Progenitor cell of endocrine pancreas (in vitro differentiated cells): ENCODE measurements around the gene ZNF157. TPM values are rescaled to one million over a fixed set of nuclear protein-coding genes. Genes with fewer than 3 reads are reported as not detected.

Source experiments
- DNase-seq: peaks from one replicate; pipeline ENCODE4 v3.0.0; 2021; ENCODE audit warnings: low spot score; ENCODE audit not compliant: unreplicated experiment
- H3K27ac Mint-ChIP-seq: 2 replicates; pipeline ENCODE4 v1.8.0; 2021; ENCODE audit warnings: mild to moderate bottlenecking, moderate library complexity, mixed read lengths
- H3K27me3 Mint-ChIP-seq: 2 replicates; pipeline ENCODE4 v1.8.0; 2021; ENCODE audit warnings: mixed read lengths
- H3K36me3 Mint-ChIP-seq: 2 replicates; pipeline ENCODE4 v1.8.0; 2022; ENCODE audit warnings: mixed read lengths; ENCODE audit not compliant: insufficient read depth
- H3K4me1 Mint-ChIP-seq: 2 replicates; pipeline ENCODE4 v1.8.0; 2021; ENCODE audit warnings: low read depth, mixed read lengths
- H3K4me3 Mint-ChIP-seq: 2 replicates; pipeline ENCODE4 v1.8.0; 2021; ENCODE audit warnings: low read depth, mild to moderate bottlenecking, moderate library complexity, mixed read lengths
- H3K9me3 Mint-ChIP-seq: 2 replicates; pipeline ENCODE4 v1.8.0; 2021; ENCODE audit warnings: low read depth, mixed read lengths
- total RNA-seq: library from RNA; stranded (reverse); gene quantifications from 2 replicates; pipeline ENCODE4 v1.2.1, GENCODE V29; 2021
- TF ChIP-seq, protein P1 (sequence below): fragments of 200-600 bp; sonication (generic); IDR thresholded peaks from one replicate; pipeline ENCODE4 v1.5.0; 2021; ENCODE audit warnings: antibody characterized with exemption, mild to moderate bottlenecking; ENCODE audit not compliant: unreplicated experiment

Gene ZNF157
- total RNA-seq, 1 donor from 2014 or later, result 2.0 TPM

DNA sequence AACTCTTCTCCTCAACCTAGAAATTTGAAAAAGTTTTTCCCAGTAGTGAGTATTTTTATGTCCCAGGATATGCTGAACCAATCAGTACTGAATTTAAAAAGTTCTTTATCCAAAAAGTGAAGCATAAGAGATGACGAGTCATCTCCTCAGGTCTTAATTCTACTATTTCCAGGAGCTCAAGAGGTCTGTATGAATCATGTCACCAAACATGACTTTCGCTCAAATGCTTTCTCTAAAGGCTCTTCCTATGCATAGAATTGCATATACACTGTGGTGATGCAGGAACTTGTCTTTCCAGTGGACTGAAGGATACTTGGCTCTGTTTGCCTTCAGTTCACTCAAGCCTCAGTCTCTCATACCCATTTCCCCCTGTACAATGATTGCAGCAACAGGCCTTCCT lies 76.6 kb downstream of the ZNF157 start:
- peaks cover 66% of the 10 kb centered on the region for H3K9me3 Mint-ChIP-seq
- no peaks in the 10 kb centered on the region for H3K27me3 Mint-ChIP-seq
- TF ChIP-seq, protein P1, sequence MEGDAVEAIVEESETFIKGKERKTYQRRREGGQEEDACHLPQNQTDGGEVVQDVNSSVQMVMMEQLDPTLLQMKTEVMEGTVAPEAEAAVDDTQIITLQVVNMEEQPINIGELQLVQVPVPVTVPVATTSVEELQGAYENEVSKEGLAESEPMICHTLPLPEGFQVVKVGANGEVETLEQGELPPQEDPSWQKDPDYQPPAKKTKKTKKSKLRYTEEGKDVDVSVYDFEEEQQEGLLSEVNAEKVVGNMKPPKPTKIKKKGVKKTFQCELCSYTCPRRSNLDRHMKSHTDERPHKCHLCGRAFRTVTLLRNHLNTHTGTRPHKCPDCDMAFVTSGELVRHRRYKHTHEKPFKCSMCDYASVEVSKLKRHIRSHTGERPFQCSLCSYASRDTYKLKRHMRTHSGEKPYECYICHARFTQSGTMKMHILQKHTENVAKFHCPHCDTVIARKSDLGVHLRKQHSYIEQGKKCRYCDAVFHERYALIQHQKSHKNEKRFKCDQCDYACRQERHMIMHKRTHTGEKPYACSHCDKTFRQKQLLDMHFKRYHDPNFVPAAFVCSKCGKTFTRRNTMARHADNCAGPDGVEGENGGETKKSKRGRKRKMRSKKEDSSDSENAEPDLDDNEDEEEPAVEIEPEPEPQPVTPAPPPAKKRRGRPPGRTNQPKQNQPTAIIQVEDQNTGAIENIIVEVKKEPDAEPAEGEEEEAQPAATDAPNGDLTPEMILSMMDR, result no peak
- H3K4me3 Mint-ChIP-seq, result no peak overlapping the region
- no peaks in the 10 kb centered on the region for H3K4me1 Mint-ChIP-seq
- no peak overlapping the region for H3K27ac Mint-ChIP-seq
- no peak for DNase-seq
- peaks cover 44% of the 10 kb centered on the region for H3K36me3 Mint-ChIP-seq

DNA sequence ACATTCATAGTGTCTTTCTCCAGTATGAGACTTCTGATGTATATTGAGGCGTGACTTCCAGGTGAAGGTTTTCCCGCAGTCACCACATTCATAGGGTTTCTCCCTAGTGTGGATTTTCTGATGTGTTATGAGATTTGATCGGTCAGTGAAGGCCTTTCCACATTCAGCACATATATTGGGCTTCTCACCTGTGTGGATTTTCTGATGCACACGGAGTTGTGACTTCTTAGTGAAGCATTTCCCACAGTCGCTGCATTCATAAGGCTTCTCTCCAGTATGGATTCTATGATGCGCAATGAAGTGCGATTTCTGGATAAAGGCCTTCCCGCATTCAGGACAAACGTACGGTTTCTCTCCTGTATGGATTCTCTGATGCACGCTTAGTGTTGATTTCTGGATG lies 77.2 kb downstream of the ZNF157 start:
- Mint-ChIP-seq H3K36me3 (peaks cover 49% of the 10 kb centered on the region), H3K4me1 (no peaks in the 10 kb centered on the region), H3K4me3 (no peak overlapping the region), H3K9me3 (peaks cover 64% of the 10 kb centered on the region), H3K27me3 (no peaks in the 10 kb centered on the region), H3K27ac (no peak overlapping the region)
- TF ChIP-seq, protein P1, result no peak
- no peak for DNase-seq

DNA sequence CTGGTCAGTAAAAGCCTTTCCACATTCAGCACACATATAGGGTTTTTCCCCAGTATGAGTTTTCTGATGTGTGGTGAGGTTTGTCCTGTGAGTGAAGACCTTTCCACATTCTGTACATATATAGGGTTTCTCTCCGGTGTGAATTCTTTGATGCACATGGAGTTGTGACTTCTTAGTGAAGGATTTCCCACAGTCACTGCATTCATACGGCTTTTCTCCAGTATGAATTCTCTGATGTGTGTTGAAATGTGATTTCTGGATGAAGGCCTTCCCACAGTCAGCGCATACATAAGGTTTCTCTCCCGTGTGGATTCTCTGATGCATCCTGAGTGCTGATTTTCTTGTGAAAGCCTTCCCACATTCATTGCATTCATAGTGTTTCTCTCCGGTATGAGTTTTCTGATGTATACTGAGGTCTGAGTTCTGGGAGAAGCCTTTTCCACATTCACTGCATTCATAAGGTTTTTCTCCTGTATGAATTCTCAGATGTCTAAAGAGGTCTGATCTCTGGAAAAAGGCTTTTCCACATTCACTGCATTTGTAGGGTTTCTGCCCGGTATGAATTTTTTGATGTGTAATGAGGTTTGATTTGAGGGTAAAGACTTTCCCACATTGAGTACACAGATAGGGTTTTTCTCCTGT lies 77.9 kb downstream of the ZNF157 start:
- Mint-ChIP-seq H3K27ac (no peak overlapping the region), H3K4me3 (no peak overlapping the region), H3K36me3 (peaks cover 50% of the 10 kb centered on the region), H3K9me3 (peaks cover 64% of the 10 kb centered on the region), H3K4me1 (no peaks in the 10 kb centered on the region), H3K27me3 (no peaks in the 10 kb centered on the region)
- DNase-seq, result no peak
- TF ChIP-seq, protein P1, result no peak

DNA sequence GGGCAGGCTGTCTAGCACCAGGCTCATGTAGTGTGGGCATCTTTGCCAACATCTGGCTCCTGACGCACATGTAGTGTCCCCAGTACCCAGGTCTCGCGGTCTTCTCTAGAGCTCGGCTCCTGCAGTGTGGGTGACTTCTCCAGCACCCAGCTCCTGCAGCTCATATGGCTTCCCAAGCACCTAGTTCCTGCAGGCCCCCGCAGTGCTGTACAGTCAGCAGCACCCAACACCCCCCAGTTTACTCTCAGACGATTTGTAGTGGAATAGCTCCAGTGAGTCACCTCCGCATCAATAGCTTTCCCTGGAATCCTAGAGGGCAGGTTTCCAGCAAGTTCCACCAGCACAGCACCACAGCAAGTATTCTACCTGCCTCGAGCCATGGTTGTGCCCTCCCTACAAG lies 81.7 kb downstream of the ZNF157 start:
- DNase-seq, result no peak
- TF ChIP-seq, protein P1, result no peak
- no peaks in the 10 kb centered on the region for H3K4me1 Mint-ChIP-seq
- no peak overlapping the region for H3K4me3 Mint-ChIP-seq
- H3K27ac Mint-ChIP-seq, result no peak overlapping the region
- H3K27me3 Mint-ChIP-seq, result no peaks in the 10 kb centered on the region
- peaks cover 46% of the 10 kb centered on the region for H3K36me3 Mint-ChIP-seq
- H3K9me3 Mint-ChIP-seq, result peaks cover 41% of the 10 kb centered on the region

DNA sequence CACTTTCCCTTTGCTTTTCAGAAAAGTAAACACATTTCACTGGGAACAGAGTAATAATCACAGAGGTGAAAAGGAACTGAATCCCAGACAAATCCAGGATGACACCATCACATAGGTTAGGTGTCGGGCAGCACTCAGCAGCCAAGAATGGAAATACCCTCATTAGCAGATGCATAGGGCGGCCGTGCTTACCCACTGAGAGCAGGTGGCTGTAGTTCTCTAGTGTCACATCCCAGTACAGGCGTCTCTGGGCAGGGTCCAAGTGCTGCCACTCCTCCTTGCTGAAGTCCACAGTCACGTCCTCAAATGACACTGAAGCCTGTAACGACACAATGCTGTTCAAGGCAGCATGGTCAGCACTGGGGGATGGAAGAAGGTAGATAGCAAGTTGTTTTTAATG lies 85.7 kb downstream of the ZNF157 start:
- TF ChIP-seq, protein P1, result no peak
- H3K4me3 Mint-ChIP-seq, result no peak overlapping the region
- H3K27me3 Mint-ChIP-seq, result no peaks in the 10 kb centered on the region
- no peak overlapping the region for H3K27ac Mint-ChIP-seq
- no peaks in the 10 kb centered on the region for H3K4me1 Mint-ChIP-seq
- peaks cover 20% of the 10 kb centered on the region for H3K36me3 Mint-ChIP-seq
- DNase-seq, result no peak
- H3K9me3 Mint-ChIP-seq, result peaks cover 19% of the 10 kb centered on the region
